Measurements from ENCODE around the gene FCN1.
"Not testable (repeated sequence)": the region's sequence is repeated elsewhere in the genome, so short reads cannot be mapped to it uniquely, and the experiment has no call there.

The FCN1 gene

DNA sequence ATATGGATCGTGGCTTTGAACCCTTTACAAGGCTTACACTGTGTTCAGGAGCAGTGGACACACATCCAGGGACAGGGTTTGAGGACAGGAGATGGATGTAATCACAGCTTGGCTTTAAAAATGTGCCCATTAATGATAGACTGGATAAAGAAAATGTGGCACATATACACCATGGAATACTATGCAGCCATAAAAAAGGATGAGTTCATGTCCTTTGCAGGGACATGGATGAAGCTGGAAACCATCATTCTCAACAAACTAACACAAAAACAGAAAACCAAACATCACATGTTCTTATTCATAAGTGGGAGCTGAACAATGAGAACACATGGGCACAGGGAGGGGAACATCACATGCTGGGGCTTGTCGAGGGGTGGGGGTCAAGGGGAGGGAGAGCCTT, 60.3 kb downstream of the FCN1 start:
- DNase-seq (ENCODE audit: low read depth in 3 of 3, low spot score in 1 of 3): not testable (repeated sequence)

DNA sequence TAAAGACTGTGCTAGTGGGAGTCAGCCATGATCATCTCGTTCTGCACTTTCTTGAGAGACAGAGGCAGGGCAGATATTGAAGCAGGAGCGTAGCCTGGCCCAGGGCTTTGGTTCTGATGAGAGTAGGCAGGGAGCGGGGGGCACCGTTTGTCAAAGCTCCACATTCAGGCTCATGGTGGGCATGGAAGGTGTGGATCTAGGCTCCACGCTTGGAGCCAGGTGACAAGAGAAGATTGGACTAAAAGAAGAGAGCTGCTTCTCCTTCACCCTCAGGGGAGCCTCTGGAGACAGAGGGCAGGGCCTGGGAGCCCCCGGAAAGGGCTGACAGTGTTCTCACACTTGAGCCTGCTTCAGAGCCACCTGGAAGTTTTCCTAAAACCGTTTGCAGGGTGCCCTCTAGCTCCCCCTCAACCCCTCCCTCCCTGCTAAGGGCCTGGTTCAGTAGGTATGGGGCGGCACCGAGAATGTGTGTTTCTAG, 61.8 kb downstream of the FCN1 start:
- no peak for DNase-seq (ENCODE audit: low read depth in 3 of 3, low spot score in 1 of 3)
